Neural progenitor cell (in vitro differentiated cells): Measurements from ENCODE around the gene SND1.

ENCODE experiments used
- CTCF ChIP-seq: fragments of 200-600 bp; sonication (generic); IDR thresholded peaks from 2 replicates; pipeline ENCODE4 v1.5.1; 2017; ENCODE audit warnings: antibody characterized with exemption, mild to moderate bottlenecking
- EZH2 ChIP-seq: fragments of 200-600 bp; sonication (generic); IDR thresholded peaks from 2 replicates; pipeline ENCODE4 v1.6.1; 2017; ENCODE audit warnings: antibody characterized with exemption, mild to moderate bottlenecking, moderate library complexity
- EZH2phosphoT487 ChIP-seq: fragments of 200-600 bp; sonication (generic); IDR thresholded peaks from 2 replicates; pipeline ENCODE4 v1.6.1; 2017; ENCODE audit warnings: antibody characterized with exemption

GRCh38 chr7:128108129-128108528 is 456.1 kb downstream of the SND1 start:
- TF ChIP-seq EZH2: no peak
- no peak for TF ChIP-seq EZH2phosphoT487
- no peak for TF ChIP-seq CTCF
